Gastrocnemius medialis (tissue), 4 donors: Measurements from ENCODE around the gene KDELR3. TPM values are rescaled to one million over a fixed set of nuclear protein-coding genes. Genes with fewer than 3 reads are reported as not detected.

ENCODE experiments used
- ATAC-seq, 2 donors: fragments of 150-250 bp; one replicate each; pipeline ENCODE4 v1.9.1; 2016
- DNase-seq, 2 donors: peaks; one replicate each; pipeline ENCODE4 v3.0.0-alpha.2; 2019
- H3K27ac ChIP-seq, 4 donors: fragments of 200-600 bp; sonication (generic); 1 replicate in 1 of 4; 2 replicates in 3 of 4; pipeline ENCODE4 v1.5.1; 2016 to 2018; ENCODE audit warnings: mild to moderate bottlenecking in 2 of 4, moderate library complexity in 1 of 4
- H3K27me3 ChIP-seq, 3 donors: fragments of 200-600 bp; sonication (generic) in 2 of 3; 1 replicate in 1 of 3; 2 replicates in 2 of 3; pipeline versions ENCODE4 v1.5.1 to v1.6.0; 2016 to 2019; ENCODE audit warnings: mild to moderate bottlenecking in 1 of 3, moderate library complexity in 1 of 3
- H3K36me3 ChIP-seq, 2 donors: fragments of 200-600 bp; sonication (generic) in 1 of 2; one replicate each; pipeline ENCODE4 v1.5.1; 2017 to 2018
- H3K4me1 ChIP-seq, 2 donors: fragments of 200-600 bp; sonication (generic) in 1 of 2; one replicate each; pipeline ENCODE4 v1.5.1; 2016 to 2017; ENCODE audit warnings: mild to moderate bottlenecking in 2 of 2
- H3K4me3 ChIP-seq, 4 donors: fragments of 200-600 bp; sonication (generic) in 3 of 4; 1 replicate in 1 of 4; 2 replicates in 3 of 4; pipeline ENCODE4 v1.5.1; 2016 to 2019; ENCODE audit warnings: mild to moderate bottlenecking in 2 of 4
- H3K9me3 ChIP-seq, 3 donors: fragments of 200-600 bp; sonication (generic) in 2 of 3; 1 replicate in 1 of 3; 2 replicates in 2 of 3; pipeline ENCODE4 v1.5.1; 2016 to 2019
- CTCF ChIP-seq, 5 experiments: fragments of 450-650 bp in 3 of 5; fragments of 200-600 bp in 2 of 5; sonication (generic) in 2 of 5; IDR thresholded peaks in 4 of 5; conservative IDR thresholded peaks in 1 of 5; 1 replicate in 4 of 5; 2 replicates in 1 of 5; pipeline ENCODE4 v1.5.1; 2016 to 2019; ENCODE audit warnings: antibody characterized with exemption in 5 of 5, mild to moderate bottlenecking in 3 of 5, moderate library complexity in 3 of 5
- POLR2A ChIP-seq, 2 donors: fragments of 450-650 bp; IDR thresholded peaks; one replicate each; pipeline ENCODE4 v1.6.1; 2017; ENCODE audit warnings: antibody characterized with exemption in 2 of 2, mild to moderate bottlenecking in 2 of 2, moderate library complexity in 2 of 2
- in situ Hi-C, 4 donors: fragments of 200-750 bp; cut with MboI; loops; one replicate each; pipeline versions ENCODE4 v1.15.0 to v1.8.0; 2017; ENCODE audit warnings: low sequenced_read_pairs in 4 of 4
- intact Hi-C: fragments of 100-400 bp; cut with DNase I; formaldehyde crosslinking; loops from one replicate; pipeline ENCODE4 v1.15.1; 2023; ENCODE audit warnings: low total_unique reads
- total RNA-seq, 4 donors: library from RNA; depleted of rRNA; stranded (reverse); fragments of >200 nt; gene quantifications; one replicate each; pipeline versions ENCODE4 v1.1.0 to v1.2.3, GENCODE V29; 2016

KDELR3 gene
- total RNA-seq, 4 donors from 2014 or later = 0.34 to 2.0 (median 1.3) TPM; not detected in 1

GRCh38 chr22:38420734-38421133 is 47.2 kb upstream of the KDELR3 start:
- no peaks in the 10 kb centered on the region for H3K9me3 ChIP-seq
- no peak overlapping the region for H3K4me3 ChIP-seq
- H3K4me1 ChIP-seq = no peaks in the 10 kb centered on the region
- in situ Hi-C loops = no loop called here
- TF ChIP-seq POLR2A (IDR thresholded peaks at IDR 0.05) = no peak
- no peak for TF ChIP-seq CTCF (IDR thresholded peaks at IDR 0.05 in 4 of 5, conservative IDR thresholded peaks at IDR 0.05 in 1 of 5)
- no peaks in the 10 kb centered on the region for H3K36me3 ChIP-seq
- DNase-seq (no peak), ATAC-seq (no peak)
- intact Hi-C loops = no loop called here
- H3K27me3 ChIP-seq = no peaks in the 10 kb centered on the region
- no peak overlapping the region for H3K27ac ChIP-seq

GRCh38 chr22:38422611-38423511 is 45.0 kb upstream of the KDELR3 start:
- in situ Hi-C loops = no loop called here
- no peak overlapping the region for H3K27ac ChIP-seq

GRCh38 chr22:38423512-38424503 is 44.1 kb upstream of the KDELR3 start:
- Histone ChIP-seq H3K27me3 (no peaks in the 10 kb centered on the region), H3K4me1 (no peaks in the 10 kb centered on the region), H3K4me3 (no peak overlapping the region), H3K9me3 (no peaks in the 10 kb centered on the region), H3K36me3 (no peaks in the 10 kb centered on the region), H3K27ac (no peak overlapping the region)
- TF ChIP-seq POLR2A (IDR thresholded peaks at IDR 0.05) = no peak
- TF ChIP-seq CTCF (IDR thresholded peaks at IDR 0.05 in 4 of 5, conservative IDR thresholded peaks at IDR 0.05 in 1 of 5) = no peak
- no peak for DNase-seq
- intact Hi-C loops (no loop called here), in situ Hi-C loops (no loop called here)
- ATAC-seq = no peak

More at GRCh38 chr22:38422611-38423511, 45.0 kb upstream of the KDELR3 start:
- no peak for DNase-seq
- Histone ChIP-seq H3K4me3 (no peak overlapping the region), H3K27me3 (no peaks in the 10 kb centered on the region), H3K36me3 (no peaks in the 10 kb centered on the region), H3K4me1 (no peaks in the 10 kb centered on the region), H3K9me3 (no peaks in the 10 kb centered on the region)
- intact Hi-C loops = no loop called here
- TF ChIP-seq POLR2A (IDR thresholded peaks at IDR 0.05) (no peak), CTCF (IDR thresholded peaks at IDR 0.05 in 4 of 5, conservative IDR thresholded peaks at IDR 0.05 in 1 of 5) (no peak)
- no peak for ATAC-seq

GRCh38 chr22:38424525-38425080 is 43.3 kb upstream of the KDELR3 start:
- intact Hi-C loops (no loop called here), in situ Hi-C loops (no loop called here)
- Histone ChIP-seq H3K27me3 (no peaks in the 10 kb centered on the region), H3K27ac (no peak overlapping the region), H3K36me3 (no peaks in the 10 kb centered on the region), H3K4me3 (no peak overlapping the region), H3K9me3 (no peaks in the 10 kb centered on the region), H3K4me1 (no peaks in the 10 kb centered on the region)
- no peak for DNase-seq
- no peak for ATAC-seq
- no peak for TF ChIP-seq POLR2A (IDR thresholded peaks at IDR 0.05)
- no peak for TF ChIP-seq CTCF (IDR thresholded peaks at IDR 0.05 in 4 of 5, conservative IDR thresholded peaks at IDR 0.05 in 1 of 5)
